HEK293T (cell line): Measurements from ENCODE around the gene HTR5A.

ENCODE experiments used
- CTCF ChIA-PET: fragments of 350-600 bp; formaldehyde crosslinking; extraction: SDS; loops from one replicate; lab custom pipeline; 2021; ENCODE audit warnings: antibody characterized with exemption, inconsistent platforms; lab: Yijun Ruan, JAX
- POLR2A ChIA-PET: fragments of 350-600 bp; formaldehyde crosslinking; extraction: SDS; loops from one replicate; lab custom pipeline; 2020; ENCODE audit warnings: antibody characterized with exemption, inconsistent platforms; lab: Yijun Ruan, JAX
- DNase-seq: peaks from one replicate; pipeline ENCODE4 v3.0.0; 2012; ENCODE audit warnings: mixed read lengths; ENCODE audit errors: extremely low spot score
- ARNT ChIP-seq: fragments of 450-650 bp; IDR thresholded peaks from 2 replicates; pipeline ENCODE4 v1.6.1; 2017; ENCODE audit warnings: mild to moderate bottlenecking
- BHLHE40 ChIP-seq: fragments of 450-650 bp; IDR thresholded peaks from 2 replicates; pipeline ENCODE4 v1.6.1; 2016; ENCODE audit warnings: mild to moderate bottlenecking, moderate library complexity, borderline replicate concordance
- CTBP1 ChIP-seq: fragments of 450-650 bp; IDR thresholded peaks from 2 replicates; pipeline ENCODE4 v1.6.1; 2016; ENCODE audit warnings: borderline replicate concordance
- ELF4 ChIP-seq: fragments of 450-650 bp; IDR thresholded peaks from 2 replicates; pipeline ENCODE4 v1.6.1; 2017; ENCODE audit warnings: antibody characterized with exemption
- FOXA1 ChIP-seq: fragments of 450-650 bp; IDR thresholded peaks from 2 replicates; pipeline ENCODE4 v1.6.1; 2016; ENCODE audit warnings: mild to moderate bottlenecking
- FOXK2 ChIP-seq: fragments of 450-650 bp; IDR thresholded peaks from 2 replicates; pipeline ENCODE4 v1.6.1; 2016; ENCODE audit warnings: mild to moderate bottlenecking
- FOXM1 ChIP-seq: fragments of 450-650 bp; IDR thresholded peaks from 2 replicates; pipeline ENCODE4 v1.6.1; 2017; ENCODE audit warnings: mild to moderate bottlenecking, borderline replicate concordance
- HDGF ChIP-seq: fragments of 450-650 bp; IDR thresholded peaks from 2 replicates; pipeline ENCODE4 v1.6.1; 2017; ENCODE audit warnings: antibody characterized with exemption, borderline replicate concordance
- L3MBTL2 ChIP-seq: fragments of 450-650 bp; conservative IDR thresholded peaks from 2 replicates; pipeline ENCODE4 v1.6.1; 2016; ENCODE audit warnings: mild to moderate bottlenecking
- LEF1 ChIP-seq: fragments of 450-650 bp; IDR thresholded peaks from 2 replicates; pipeline ENCODE4 v1.6.1; 2017; ENCODE audit warnings: mild to moderate bottlenecking, borderline replicate concordance
- NFRKB ChIP-seq: fragments of 450-650 bp; IDR thresholded peaks from 2 replicates; pipeline ENCODE4 v1.6.1; 2016; ENCODE audit warnings: mild to moderate bottlenecking, moderate library complexity
- PKNOX1 ChIP-seq: fragments of 450-650 bp; IDR thresholded peaks from 2 replicates; pipeline ENCODE4 v1.6.1; 2016
- SP1 ChIP-seq: fragments of 450-650 bp; IDR thresholded peaks from 2 replicates; pipeline ENCODE4 v1.6.1; 2017
- SUZ12 ChIP-seq: fragments of 450-650 bp; IDR thresholded peaks from 2 replicates; pipeline ENCODE4 v1.6.1; 2016; ENCODE audit warnings: mild to moderate bottlenecking
- TARDBP ChIP-seq: fragments of 450-650 bp; IDR thresholded peaks from 2 replicates; pipeline ENCODE4 v1.6.1; 2016
- ZNF384 ChIP-seq: fragments of 450-650 bp; IDR thresholded peaks from 2 replicates; pipeline ENCODE4 v1.6.1; 2016

HTR5A gene

DNA sequence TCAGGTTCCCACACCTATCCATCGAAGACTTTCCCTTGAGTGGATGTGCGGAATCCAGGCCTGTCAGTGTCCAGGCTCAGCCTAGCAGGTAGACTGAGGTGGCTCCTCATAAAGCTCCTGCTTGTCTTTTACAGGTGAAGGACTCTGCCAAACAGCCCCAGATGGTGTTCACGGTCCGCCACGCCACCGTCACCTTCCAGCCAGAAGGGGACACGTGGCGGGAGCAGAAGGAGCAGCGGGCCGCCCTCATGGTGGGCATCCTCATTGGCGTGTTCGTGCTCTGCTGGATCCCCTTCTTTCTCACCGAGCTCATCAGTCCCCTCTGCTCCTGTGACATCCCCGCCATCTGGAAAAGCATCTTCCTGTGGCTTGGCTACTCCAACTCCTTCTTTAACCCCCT is 13.9 kb downstream of the HTR5A start:
- no peak for DNase-seq
- TF ChIP-seq PKNOX1 (no peak), HDGF (no peak), SP1 (no peak), FOXA1 (no peak), ZNF384 (no peak), FOXK2 (no peak), ARNT (no peak), SUZ12 (no peak), L3MBTL2 (no peak), LEF1 (no peak), NFRKB (no peak), FOXM1 (no peak), TARDBP (no peak)
- ChIA-PET CTCF (no interaction called here), POLR2A (no interaction called here)

GRCh38 chr7:155084969-155085368 is 14.8 kb downstream of the HTR5A start:
- no peak for DNase-seq
- no peak for TF ChIP-seq FOXA1
- TF ChIP-seq SUZ12, result no peak
- TF ChIP-seq PKNOX1, result no peak
- no peak for TF ChIP-seq BHLHE40
- no peak for TF ChIP-seq LEF1
- TF ChIP-seq L3MBTL2, result no peak
- TF ChIP-seq ZNF384, result no peak
- TF ChIP-seq ARNT, result no peak
- TF ChIP-seq TARDBP, result no peak
- TF ChIP-seq SP1, result no peak
- no peak for TF ChIP-seq FOXK2
- TF ChIP-seq ELF4, result no peak
- TF ChIP-seq FOXM1, result no peak
- TF ChIP-seq NFRKB, result no peak
- TF ChIP-seq CTBP1, result no peak
- TF ChIP-seq HDGF, result no peak
- ChIA-PET CTCF (interaction anchor here (0.5 kb wide), 1 partner anchor 438 kb away, joined by 3 read pairs; no protein-coding TSS in a partner anchor), POLR2A (no interaction called here)

GRCh38 chr7:155090684-155091083 is 20.6 kb downstream of the HTR5A start:
- POLR2A ChIA-PET, result no interaction called here
- DNase-seq, result no peak
- TF ChIP-seq NFRKB, result no peak
- no peak for TF ChIP-seq ARNT
- no peak for TF ChIP-seq HDGF
- TF ChIP-seq ZNF384, result no peak
- TF ChIP-seq SUZ12, result no peak
- TF ChIP-seq LEF1, result no peak
- no peak for TF ChIP-seq SP1
- TF ChIP-seq PKNOX1, result no peak
- CTCF ChIA-PET, result interaction anchor here (0.6 kb wide), 1 partner anchor 1159 kb away, joined by 9 read pairs; no protein-coding TSS in a partner anchor

GRCh38 chr7:155093596-155093995 is 23.5 kb downstream of the HTR5A start:
- CTCF ChIA-PET, result no interaction called here
- DNase-seq, result no peak
- TF ChIP-seq ZNF384 (no peak), L3MBTL2 (no peak), FOXA1 (no peak), CTBP1 (no peak), SUZ12 (no peak)
- POLR2A ChIA-PET, result no interaction called here

DNA sequence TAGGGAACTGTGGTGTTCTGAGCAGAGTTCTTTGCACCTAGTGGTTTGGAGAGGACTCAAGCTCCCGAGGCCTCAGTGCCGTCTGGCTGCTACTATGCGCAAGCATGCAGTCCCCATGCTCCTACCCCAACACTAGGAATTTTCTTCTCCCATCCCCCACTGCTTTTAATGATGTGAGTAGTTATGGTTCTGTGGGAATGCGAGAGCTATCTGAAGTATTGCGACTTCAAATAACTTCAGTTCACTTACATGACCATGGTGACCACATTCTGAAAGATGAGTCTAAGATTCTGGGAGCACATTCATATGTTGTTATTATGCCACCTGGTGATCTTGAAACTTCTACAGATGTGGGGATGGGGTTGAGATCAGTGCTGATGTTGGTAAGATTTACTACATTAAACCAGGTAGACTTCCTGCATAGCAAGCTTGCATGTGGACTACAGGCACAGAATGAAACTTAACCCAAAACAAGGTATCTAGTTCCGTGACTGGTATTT is 24.6 kb downstream of the HTR5A start:
- ChIA-PET POLR2A (no interaction called here), CTCF (no interaction called here)
- TF ChIP-seq FOXA1 (no peak), ARNT (no peak), NFRKB (no peak), CTBP1 (no peak), PKNOX1 (no peak), ELF4 (no peak), SUZ12 (no peak), FOXK2 (no peak)
- DNase-seq, result no peak

DNA sequence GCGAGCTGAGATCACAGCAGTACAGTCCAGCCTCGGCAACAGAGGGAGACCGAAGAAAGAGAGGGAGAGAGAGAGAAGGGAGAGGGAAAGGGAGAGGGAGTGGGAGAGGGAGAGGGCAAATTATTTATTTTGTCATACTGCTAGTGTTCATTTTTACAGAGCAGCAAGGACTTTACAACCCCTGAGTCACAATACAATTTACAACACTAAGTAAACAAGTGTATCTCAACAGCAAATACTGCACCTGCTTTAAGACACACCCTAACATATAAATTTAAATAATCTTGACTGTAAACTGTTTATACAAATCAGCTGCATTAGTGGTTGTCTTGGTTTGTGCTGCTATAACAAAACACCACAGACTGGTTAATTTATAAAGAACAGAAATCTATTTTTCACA is 27.2 kb downstream of the HTR5A start:
- no peak for DNase-seq
- CTCF ChIA-PET, result no interaction called here
- no peak for TF ChIP-seq NFRKB
- POLR2A ChIA-PET, result no interaction called here

GRCh38 chr7:155103839-155104238 is 33.7 kb downstream of the HTR5A start:
- ChIA-PET CTCF (no interaction called here), POLR2A (no interaction called here)
- DNase-seq, result no peak
- TF ChIP-seq SP1 (no peak), ELF4 (no peak)
